Airway epithelial cell (primary cell): ENCODE measurements around the gene MROH8. TPM values are rescaled to one million over a fixed set of nuclear protein-coding genes. Genes with fewer than 3 reads are reported as not detected.

Experiments
- total RNA-seq: library from RNA; depleted of rRNA; stranded (reverse); fragments of >200 nt; gene quantifications from 2 replicates; pipeline ENCODE4 v1.2.3, GENCODE V29; 2015

The MROH8 gene
- 0.07 and 1.2 TPM in 2 replicates for total RNA-seq

GRCh38 chr20:37178839-37179682 is at the start of gene MROH8, which contains the start of gene RPN2:
MROH8 (minus strand) TSS chr20:37179548.
RPN2 (plus strand) TSS chr20:37179330; CDS start chr20:37179357, 27 bp downstream.

DNA sequence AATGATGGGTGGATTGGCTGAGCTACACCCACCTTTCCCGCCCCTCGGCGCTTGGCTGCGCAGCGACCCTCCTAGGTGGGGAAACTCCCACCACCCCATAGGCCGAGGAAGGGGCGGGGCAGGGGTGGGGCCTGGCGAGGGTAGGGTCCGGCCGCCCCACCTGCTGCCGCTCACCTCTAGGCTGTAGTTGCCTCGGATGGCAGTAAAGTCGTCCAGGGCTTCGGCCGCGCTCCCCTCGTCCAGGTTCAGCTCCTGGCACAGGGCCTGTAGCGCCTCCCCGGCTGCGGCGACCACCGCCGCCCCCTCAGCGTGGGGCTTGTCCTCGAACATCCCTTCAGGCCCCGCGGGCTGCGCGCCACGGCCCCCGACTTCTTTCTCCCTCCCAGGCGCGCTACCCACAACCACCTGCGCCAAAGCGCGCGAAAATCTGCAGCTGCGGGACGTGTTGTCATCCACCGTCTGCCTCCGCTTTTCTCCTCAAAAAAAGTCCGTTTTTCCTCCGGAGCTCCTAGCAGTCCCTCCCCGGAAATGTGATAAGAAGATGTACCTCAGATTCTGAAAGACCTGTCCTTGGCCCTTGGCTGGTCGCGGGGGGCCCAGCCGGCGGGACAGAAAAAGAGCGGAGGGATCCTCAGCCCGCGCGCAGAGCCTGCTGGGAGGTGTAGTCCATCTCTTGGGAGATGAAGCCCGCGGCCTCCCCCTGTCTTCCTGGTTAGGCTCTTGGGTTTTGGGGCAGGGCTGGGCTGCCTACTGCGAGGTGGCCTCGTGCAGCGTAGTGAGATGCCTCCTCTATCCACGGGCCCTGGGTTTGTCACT is 83.5 kb downstream of the MROH8 start, which contains the start of gene RBL1:
Gene RBL1 (minus strand): TSS at position 399 of the 816 bp plus-strand sequence. CDS start 69 bp downstream, at position 330.

Other genes with a start within 250 kb of the MROH8 start
- 7.4 and 8.3 TPM in 2 replicates for gene SAMHD1, start 227.8 kb downstream of the MROH8 start, total RNA-seq
- 6.9 and 7.2 TPM in 2 replicates for gene RBL1, start 83.6 kb downstream of the MROH8 start, total RNA-seq
- gene RPN2, start 218 bp downstream of the MROH8 start, total RNA-seq, result 159 and 211 TPM in 2 replicates
- not detected in 2 replicates for gene GHRH, start 82.3 kb upstream of the MROH8 start, total RNA-seq
- gene MANBAL, start 110.1 kb upstream of the MROH8 start, total RNA-seq, result 29.4 and 38.5 TPM in 2 replicates
- gene SRC, start 166.6 kb upstream of the MROH8 start, total RNA-seq, result 41.0 and 54.1 TPM in 2 replicates